GM12878 (cell line): ENCODE results near the gene RAB11A. TPM values are rescaled to one million over a fixed set of nuclear protein-coding genes. Genes with fewer than 3 reads are reported as not detected.

ENCODE experiments used
- ATAC-seq: fragments of 200-7000 bp; cut with Tn5 transposase; 3 replicates; pipeline ENCODE4 v1.9.1; 2020; ENCODE audit warnings: mild to moderate bottlenecking, moderate library complexity
- BruUV-seq: library from RNA; stranded (reverse); fragments of 400-500 nt; replicated peaks from 2 replicates; lab custom pipeline; 2021; lab: Mats Ljungman, UMichigan
- CTCF ChIA-PET: fragments of 300-600 bp; sonication (Branson Sonifier 250); formaldehyde crosslinking; extraction: SDS; loops from one replicate; lab custom pipeline; 2021; ENCODE audit warnings: inconsistent platforms; lab: Yijun Ruan, JAX
- POLR2A ChIA-PET: fragments of 350-600 bp; formaldehyde crosslinking; extraction: SDS; loops from one replicate; lab custom pipeline; 2021; ENCODE audit warnings: inconsistent platforms; lab: Charles Lee
- RAD21 ChIA-PET: fragments of 300-600 bp; sonication (Branson Sonifier 250); formaldehyde crosslinking; loops from one replicate; lab custom pipeline; 2023; ENCODE audit warnings: antibody characterized with exemption; ENCODE audit not compliant: unreplicated experiment; lab: Charles Lee
- SMC1A ChIA-PET: fragments of 300-600 bp; sonication (Branson Sonifier 250); formaldehyde crosslinking; loops from one replicate; lab custom pipeline; 2023; ENCODE audit not compliant: unreplicated experiment, uncharacterized antibody; lab: Charles Lee
- DNase-seq: peaks from one replicate; pipeline ENCODE4 v3.0.0-alpha.2; 2011; ENCODE audit warnings: low read depth, low spot score
- FAIRE-seq: peaks from 3 replicates; lab custom pipeline; 2011; peaks lifted over from hg19 to GRCh38; lab: Jason Lieb, UNC
- H2AFZ ChIP-seq: 2 replicates; pipeline ENCODE4 v1.6.0; 2011; ENCODE audit warnings: low read depth, low read length, control low read depth; ENCODE audit not compliant: control insufficient read depth
- H3K27ac ChIP-seq: 2 replicates; pipeline ENCODE4 v1.5.1; 2011; ENCODE audit warnings: control low read depth; ENCODE audit not compliant: control insufficient read depth, insufficient read depth
- H3K27me3 ChIP-seq, 2 experiments: replicated peaks in 1 of 2; 2 replicates each; pipeline versions ENCODE4 v1.6.0 to v1.6.1; 2011; ENCODE audit warnings: low read length in 1 of 2; ENCODE audit not compliant: control insufficient read depth in 2 of 2, insufficient read depth in 2 of 2
- H3K36me3 ChIP-seq, 2 experiments: 2 replicates each; pipeline ENCODE4 v1.5.1; 2011; ENCODE audit warnings: low read length in 1 of 2; ENCODE audit not compliant: control insufficient read depth in 2 of 2, insufficient read depth in 2 of 2
- H3K4me1 ChIP-seq: 2 replicates; pipeline ENCODE4 v1.6.1; 2011; ENCODE audit warnings: mild to moderate bottlenecking, low read length, moderate library complexity, mixed read lengths; ENCODE audit not compliant: control insufficient read depth, insufficient read depth
- H3K4me2 ChIP-seq: 2 replicates; pipeline ENCODE4 v1.6.0; 2011; ENCODE audit warnings: control low read depth; ENCODE audit not compliant: control insufficient read depth, insufficient read depth
- H3K4me3 ChIP-seq: fragments of 200-600 bp; sonication (generic); 2 replicates; pipeline ENCODE4 v1.5.1; 2016
- H3K79me2 ChIP-seq: 2 replicates; pipeline ENCODE4 v1.6.0; 2011; ENCODE audit warnings: low read length; ENCODE audit not compliant: control insufficient read depth, insufficient read depth
- H3K9ac ChIP-seq: 2 replicates; pipeline ENCODE4 v1.8.0; 2011; ENCODE audit warnings: low read length, control low read depth, mixed read lengths; ENCODE audit not compliant: control insufficient read depth, insufficient read depth
- H3K9me3 ChIP-seq: replicated peaks from 3 replicates; pipeline ENCODE4 v1.5.1; 2011; ENCODE audit warnings: mild to moderate bottlenecking, low read length; ENCODE audit not compliant: control insufficient read depth, insufficient read depth
- H4K20me1 ChIP-seq: 2 replicates; pipeline ENCODE4 v1.6.0; 2011; ENCODE audit not compliant: control insufficient read depth, insufficient read depth
- CTCF ChIP-seq, 3 experiments: IDR thresholded peaks in 2 of 3; conservative IDR thresholded peaks in 1 of 3; 2 replicates each; pipeline ENCODE4 v1.5.1; 2011; ENCODE audit warnings: low read depth in 3 of 3, low read length in 3 of 3, mild to moderate bottlenecking in 3 of 3, control low read depth in 2 of 3, moderate library complexity in 2 of 3, inconsistent platforms in 1 of 3, mixed read lengths in 1 of 3; ENCODE audit not compliant: control insufficient read depth in 2 of 3, insufficient read depth in 1 of 3; ENCODE audit errors: extremely low read depth in 1 of 3
- IKZF1 ChIP-seq: fragments of 450-650 bp; conservative IDR thresholded peaks from 2 replicates; pipeline ENCODE4 v1.6.1; 2017; ENCODE audit warnings: antibody characterized with exemption, mild to moderate bottlenecking
- MEF2B ChIP-seq: fragments of 450-650 bp; IDR thresholded peaks from 2 replicates; pipeline ENCODE4 v1.6.1; 2018; ENCODE audit warnings: mild to moderate bottlenecking, moderate library complexity; ENCODE audit not compliant: partially characterized antibody, poor library complexity, severe bottlenecking
- RAD21 ChIP-seq: IDR thresholded peaks from 2 replicates; pipeline ENCODE4 v1.6.1; 2011; ENCODE audit warnings: mild to moderate bottlenecking, low read depth, low read length, moderate library complexity; ENCODE audit not compliant: insufficient read depth
- SMC3 ChIP-seq: IDR thresholded peaks from 2 replicates; pipeline ENCODE4 v1.6.1; 2011; ENCODE audit warnings: low read length, improper control_type of control experiment, borderline replicate concordance
- WGBS: methylation state at CpG from one replicate; pipeline ENCODE4 v1.1.6; 2016; ENCODE audit warnings: low lambda C conversion rate; ENCODE audit not compliant: insufficient replicate concordance, insufficient coverage; ENCODE audit errors: missing lambda C conversion rate; 5-methylcytosine and 5-hydroxymethylcytosine counted together
- in situ Hi-C: fragments of 300-500 bp; cut with MboI; formaldehyde crosslinking; loops from 9 replicates; pipeline ENCODE4 v1.14.3; 2018; ENCODE audit warnings: mixed read lengths
- intact Hi-C: fragments of 100-400 bp; cut with micrococcal nuclease; formaldehyde crosslinking; loops from one replicate; pipeline ENCODE4 v1.14.2; 2022; ENCODE audit not compliant: unreplicated experiment
- polyA plus RNA-seq, 11 experiments: library from polyadenylated mRNA; depleted of rRNA in 4 of 11; unstranded in 6 of 11; stranded (reverse) in 5 of 11; fragments of >200 nt; fragmentation: Nextera tagmentation in 4 of 11; fragmentation: Illumina TruSeq in 1 of 11; extraction: Ambion mirVana in 4 of 11; extraction: Trizol in 1 of 11; gene quantifications; 1 replicate in 1 of 11; 2 replicates in 10 of 11; pipeline versions ENCODE4 v1.2.1 to v1.2.3, GENCODE V29; 2011 to 2016; ENCODE audit warnings: inconsistent platforms in 2 of 11, missing spikeins in 2 of 11, low read depth in 1 of 11
- total RNA-seq, 4 experiments: library from RNA; depleted of rRNA in 3 of 4; stranded (reverse); fragments of >200 nt in 3 of 4; fragmentation: Illumina TruSeq in 1 of 4; extraction: Trizol in 1 of 4; gene quantifications; 2 replicates each; pipeline versions ENCODE4 v1.2.1 to v1.2.3, GENCODE V29; 2013 to 2021
- TF ChIP-seq, protein P1 (sequence below): IDR thresholded peaks from 2 replicates; pipeline ENCODE4 v1.6.1; 2012; ENCODE audit warnings: low read depth, low read length, improper control_type of control experiment

Gene RAB11A
- total and polyA plus RNA-seq, 10 of the 15 experiments (the other 5 are each of a cell fraction or from before 2014, with no cell fraction given), result 128 to 387 (median 224) TPM

- TF ChIP-seq, protein P1, sequence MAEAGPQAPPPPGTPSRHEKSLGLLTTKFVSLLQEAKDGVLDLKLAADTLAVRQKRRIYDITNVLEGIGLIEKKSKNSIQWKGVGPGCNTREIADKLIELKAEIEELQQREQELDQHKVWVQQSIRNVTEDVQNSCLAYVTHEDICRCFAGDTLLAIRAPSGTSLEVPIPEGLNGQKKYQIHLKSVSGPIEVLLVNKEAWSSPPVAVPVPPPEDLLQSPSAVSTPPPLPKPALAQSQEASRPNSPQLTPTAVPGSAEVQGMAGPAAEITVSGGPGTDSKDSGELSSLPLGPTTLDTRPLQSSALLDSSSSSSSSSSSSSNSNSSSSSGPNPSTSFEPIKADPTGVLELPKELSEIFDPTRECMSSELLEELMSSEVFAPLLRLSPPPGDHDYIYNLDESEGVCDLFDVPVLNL, result no peak
Measured at GRCh38 chr15:65828585-65828984, 40.7 kb upstream of the RAB11A start (continued).

DNA sequence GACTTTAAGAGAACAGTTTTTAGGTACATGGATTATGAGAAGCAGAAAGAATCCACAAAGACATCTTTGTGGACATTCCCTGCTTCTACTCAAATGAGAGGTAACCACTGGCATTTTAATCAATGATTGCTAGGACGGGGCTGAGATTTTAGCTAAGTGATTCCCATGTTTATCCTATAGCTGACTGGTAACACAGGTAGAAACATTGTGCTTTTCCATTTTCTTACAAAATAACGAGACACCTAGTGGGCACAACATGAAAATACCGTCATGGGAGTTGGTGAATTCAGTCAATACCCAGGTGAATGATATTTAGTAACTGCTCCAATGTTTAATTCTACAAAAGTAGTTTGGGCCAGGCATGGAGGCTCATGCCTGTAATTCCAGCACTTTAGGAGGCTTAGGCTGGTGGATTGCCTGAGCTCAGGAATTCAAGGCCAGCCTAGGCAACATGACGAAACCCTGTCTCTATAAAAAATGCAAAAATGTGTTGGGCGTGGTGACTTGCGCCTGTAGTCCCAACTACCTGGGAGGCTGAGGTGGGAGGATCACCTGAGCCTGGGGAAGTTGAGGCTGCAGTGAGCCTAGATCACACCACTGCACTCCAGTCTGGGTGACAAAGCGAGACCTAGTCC is 40.0 kb upstream of the RAB11A start:
- POLR2A ChIA-PET, result interaction anchor here (0.7 to 1.0 kb wide), 2 partner anchors 38 to 52 kb away, joined by 3 to 7 read pairs; partner anchors contain the start of gene DENND4A
- intact Hi-C loops (no loop called here), in situ Hi-C loops (no loop called here)
- no peak overlapping the region for H3K4me3 ChIP-seq
- RAD21 ChIA-PET, result interaction anchor here (0.7 to 1.3 kb wide), 11 partner anchors 8 to 219 kb away, joined by 3 to 11 read pairs (median 4); partner anchors contain the start of genes DENND4A and INTS14
- no peak overlapping the region for H3K9ac ChIP-seq
- no peaks in the 10 kb centered on the region for H3K36me3 ChIP-seq
- H3K79me2 ChIP-seq, result peaks cover 1% of the 10 kb centered on the region; the same call in 1 of the 2 replicates
- peaks cover 22% of the 10 kb centered on the region for H3K4me1 ChIP-seq
- DNase-seq, result no peak
- H3K4me2 ChIP-seq, result no peak overlapping the region
- no peaks in the 10 kb centered on the region for H4K20me1 ChIP-seq
- 56% methylated on average over 7 of the region's 7 CpGs for WGBS
- CTCF ChIA-PET, result interaction anchor here (0.6 to 2.1 kb wide), 34 partner anchors 9 to 1306 kb away, joined by 3 to 8 read pairs (median 4); partner anchors contain the start of gene RAB11A
- TF ChIP-seq CTCF (IDR thresholded peaks at IDR 0.05 in 2 of 3, conservative IDR thresholded peaks at IDR 0.05 in 1 of 3; ENCODE audit: control insufficient read depth in 2 of 3, extremely low read depth in 1 of 3, insufficient read depth in 1 of 3, low read depth in 3 of 3, low read length in 3 of 3) (peak; percentile 57 to 66 (median 58); a peak in 5 of 6 replicates), RAD21 (peak; percentile 62), IKZF1 (0 out of 2 replicates have a peak, but pooled peaks have one; percentile 29), SMC3 (peak; percentile 66; the same call in 1 of the 2 replicates), MEF2B (no peak)
- H2AFZ ChIP-seq, result peak overlapping the region; percentile 53
- peak; percentile 65 for ATAC-seq
- H3K27me3 ChIP-seq, result no peaks in the 10 kb centered on the region
- no peak overlapping the region for H3K27ac ChIP-seq
- SMC1A ChIA-PET, result interaction anchor here (0.6 to 1.8 kb wide), 31 partner anchors 8 to 201 kb away, joined by 3 to 9 read pairs (median 3); partner anchors contain the start of gene DENND4A
- H3K9me3 ChIP-seq, result no peaks in the 10 kb centered on the region
- peak; percentile 64 for FAIRE-seq
- no TSS peak for BruUV-seq
